ENCODE results near the gene MAN1A2. TPM values are rescaled to one million over a fixed set of nuclear protein-coding genes. Genes with fewer than 3 reads are reported as not detected.
"Not testable (repeated sequence)": the region's sequence is repeated elsewhere in the genome, so short reads cannot be mapped to it uniquely, and the experiment has no call there.

The MAN1A2 gene
- 15.4 TPM for polyA plus RNA-seq

- H3K9me3 Mint-ChIP-seq = no peaks in the 10 kb centered on the region
- H3K27ac Mint-ChIP-seq = peak within 1 kb of the TSS; percentile 96 to 99 (median 97)
- peaks cover 46 to 58% (median 49%) of the 10 kb centered on the region in 3 donors for H3K4me1 Mint-ChIP-seq
- peak within 1 kb of the TSS; percentile 89 to 97 (median 96) for H3K4me3 Mint-ChIP-seq
- H3K36me3 Mint-ChIP-seq = no peaks in the 10 kb centered on the region
- H3K27me3 Mint-ChIP-seq = no peaks in the 10 kb centered on the region
Measured at GRCh38 chr1:117367046-117368025, at the start of gene MAN1A2. MAN1A2 (plus strand) TSS chr1:117367449; CDS start chr1:117368184, 735 bp downstream.

- Mint-ChIP-seq H3K36me3 (peaks cover 3% of the 10 kb centered on the region), H3K4me3 (no peak overlapping the region), H3K9me3 (peaks cover 0 to 2% (median 0%) of the 10 kb centered on the region in 3 donors)
Measured at GRCh38 chr1:117318011-117318410, 49.2 kb upstream of the MAN1A2 start.

GRCh38 chr1:117318426-117318825 is 48.8 kb upstream of the MAN1A2 start:
- H3K9me3 Mint-ChIP-seq = peaks cover 0 to 2% (median 0%) of the 10 kb centered on the region in 3 donors

More at GRCh38 chr1:117318011-117318410, 49.2 kb upstream of the MAN1A2 start:
- Mint-ChIP-seq H3K4me1 (no peaks in the 10 kb centered on the region), H3K27ac (no peak overlapping the region), H3K27me3 (peaks cover 11% of the 10 kb centered on the region)

GRCh38 chr1:117320515-117320914 is 46.7 kb upstream of the MAN1A2 start:
- Mint-ChIP-seq H3K9me3 (peaks cover 0 to 2% (median 0%) of the 10 kb centered on the region in 3 donors), H3K36me3 (peaks cover 3% of the 10 kb centered on the region), H3K27ac (no peak overlapping the region), H3K27me3 (peaks cover 25% of the 10 kb centered on the region), H3K4me3 (no peak overlapping the region), H3K4me1 (no peaks in the 10 kb centered on the region)

More at GRCh38 chr1:117318426-117318825, 48.8 kb upstream of the MAN1A2 start:
- H3K36me3 Mint-ChIP-seq = peaks cover 3% of the 10 kb centered on the region
- no peak overlapping the region for H3K4me3 Mint-ChIP-seq
- H3K27ac Mint-ChIP-seq = no peak overlapping the region
- H3K4me1 Mint-ChIP-seq = no peaks in the 10 kb centered on the region
- peaks cover 15% of the 10 kb centered on the region for H3K27me3 Mint-ChIP-seq

GRCh38 chr1:117321680-117322609 is 45.3 kb upstream of the MAN1A2 start:
- no peak overlapping the region for H3K4me3 Mint-ChIP-seq
- peaks cover 2% of the 10 kb centered on the region for H3K36me3 Mint-ChIP-seq
- no peaks in the 10 kb centered on the region for H3K9me3 Mint-ChIP-seq
- H3K4me1 Mint-ChIP-seq = no peaks in the 10 kb centered on the region
- peaks cover 26% of the 10 kb centered on the region for H3K27me3 Mint-ChIP-seq
- H3K27ac Mint-ChIP-seq = no peak overlapping the region

- Mint-ChIP-seq H3K27me3 (peaks cover 25% of the 10 kb centered on the region), H3K27ac (no peak overlapping the region), H3K4me1 (no peaks in the 10 kb centered on the region), H3K36me3 (peaks cover 2% of the 10 kb centered on the region), H3K9me3 (no peaks in the 10 kb centered on the region), H3K4me3 (no peak overlapping the region)
Measured at GRCh38 chr1:117324357-117324756, 42.9 kb upstream of the MAN1A2 start.

GRCh38 chr1:117326035-117326434 is 41.2 kb upstream of the MAN1A2 start:
- not testable (repeated sequence) for H3K9me3 Mint-ChIP-seq, H3K4me3 Mint-ChIP-seq, H3K4me1 Mint-ChIP-seq, H3K27ac Mint-ChIP-seq, H3K36me3 Mint-ChIP-seq
- H3K27me3 Mint-ChIP-seq = peaks cover 23% of the 10 kb centered on the region

- Mint-ChIP-seq H3K36me3 (no peaks in the 10 kb centered on the region), H3K9me3 (no peaks in the 10 kb centered on the region), H3K4me3 (no peak overlapping the region), H3K4me1 (no peaks in the 10 kb centered on the region), H3K27ac (no peak overlapping the region), H3K27me3 (peaks cover 23% of the 10 kb centered on the region)
Measured at GRCh38 chr1:117327011-117327410, 40.2 kb upstream of the MAN1A2 start.

GRCh38 chr1:117335376-117336086 is 31.7 kb upstream of the MAN1A2 start:
- Mint-ChIP-seq H3K4me3 (no peak overlapping the region), H3K36me3 (no peaks in the 10 kb centered on the region), H3K27me3 (no peaks in the 10 kb centered on the region), H3K27ac (no peak overlapping the region), H3K4me1 (peaks cover 0 to 7% (median 1%) of the 10 kb centered on the region in 3 donors), H3K9me3 (no peaks in the 10 kb centered on the region)

- H3K36me3 Mint-ChIP-seq = no peaks in the 10 kb centered on the region
- H3K4me1 Mint-ChIP-seq = peaks cover 0 to 7% (median 1%) of the 10 kb centered on the region in 3 donors
- H3K27ac Mint-ChIP-seq = no peak overlapping the region
- no peak overlapping the region for H3K4me3 Mint-ChIP-seq
- no peaks in the 10 kb centered on the region for H3K27me3 Mint-ChIP-seq
- H3K9me3 Mint-ChIP-seq = no peaks in the 10 kb centered on the region
Measured at GRCh38 chr1:117336088-117336817, 31.0 kb upstream of the MAN1A2 start.

- H3K9me3 Mint-ChIP-seq = no peaks in the 10 kb centered on the region
- H3K4me3 Mint-ChIP-seq = no peak overlapping the region
- peaks cover under 1% of the 10 kb centered on the region for H3K27me3 Mint-ChIP-seq
- H3K36me3 Mint-ChIP-seq = no peaks in the 10 kb centered on the region
- H3K27ac Mint-ChIP-seq = no peak overlapping the region
- H3K4me1 Mint-ChIP-seq = peaks cover 0 to 14% (median 1%) of the 10 kb centered on the region in 3 donors
Measured at GRCh38 chr1:117339866-117340700, 27.2 kb upstream of the MAN1A2 start.

- Mint-ChIP-seq H3K4me3 (no peak overlapping the region), H3K27ac (no peak overlapping the region), H3K27me3 (peaks cover 3% of the 10 kb centered on the region), H3K36me3 (no peaks in the 10 kb centered on the region), H3K9me3 (no peaks in the 10 kb centered on the region), H3K4me1 (peaks cover 0 to 14% (median 1%) of the 10 kb centered on the region in 3 donors)
Measured at GRCh38 chr1:117341123-117341522, 26.1 kb upstream of the MAN1A2 start.

- H3K36me3 Mint-ChIP-seq = no peaks in the 10 kb centered on the region
- peak overlapping the region in 1 of 4 donors; percentile 29 for H3K4me3 Mint-ChIP-seq
- H3K27me3 Mint-ChIP-seq = peaks cover 3% of the 10 kb centered on the region
- H3K27ac Mint-ChIP-seq = no peak overlapping the region
- H3K9me3 Mint-ChIP-seq = no peaks in the 10 kb centered on the region
- H3K4me1 Mint-ChIP-seq = peaks cover 0 to 14% (median 1%) of the 10 kb centered on the region in 3 donors
Measured at GRCh38 chr1:117342397-117342796, 24.9 kb upstream of the MAN1A2 start.
